Heart left ventricle (tissue), 16 donors: ENCODE measurements around the gene DNAJB11. TPM values are rescaled to one million over a fixed set of nuclear protein-coding genes. Genes with fewer than 3 reads are reported as not detected.

ENCODE experiments used
- ATAC-seq, 4 donors: fragments of 200-7000 bp; cut with Tn5 transposase; one replicate each; pipeline ENCODE4 v1.9.1; 2020 to 2022; ENCODE audit warnings: moderate library complexity in 4 of 4, mild to moderate bottlenecking in 3 of 4, moderate number of reproducible peaks in 1 of 4
- DNase-seq, 5 donors: peaks; one replicate each; pipeline ENCODE4 v3.0.0-alpha.2; 2020
- H3K27ac ChIP-seq, 12 donors: fragments of 200-600 bp; sonication (generic) in 4 of 12; one replicate each; pipeline versions ENCODE4 v1.5.0 to v1.8.0; 2016 to 2022; ENCODE audit warnings: mild to moderate bottlenecking in 2 of 12
- H3K27me3 ChIP-seq, 9 donors: fragments of 200-600 bp; sonication (generic) in 2 of 9; one replicate each; pipeline versions ENCODE4 v1.5.1 to v1.8.0; 2016 to 2022; ENCODE audit warnings: mild to moderate bottlenecking in 3 of 9
- H3K36me3 ChIP-seq, 9 donors: fragments of 200-600 bp; sonication (generic) in 2 of 9; one replicate each; pipeline versions ENCODE4 v1.5.0 to v1.8.0; 2018 to 2022; ENCODE audit warnings: mild to moderate bottlenecking in 2 of 9
- H3K4me1 ChIP-seq, 12 donors: fragments of 200-600 bp; sonication (generic) in 4 of 12; one replicate each; pipeline versions ENCODE4 v1.5.0 to v1.8.0; 2016 to 2022; ENCODE audit warnings: mild to moderate bottlenecking in 3 of 12
- H3K4me3 ChIP-seq, 12 donors: fragments of 200-600 bp; sonication (generic) in 4 of 12; one replicate each; pipeline versions ENCODE4 v1.5.0 to v1.8.0; 2017 to 2022; ENCODE audit warnings: mild to moderate bottlenecking in 9 of 12, moderate library complexity in 4 of 12
- H3K9me3 ChIP-seq, 12 donors: fragments of 200-600 bp; sonication (generic) in 4 of 12; one replicate each; pipeline versions ENCODE4 v1.5.0 to v1.8.0; 2016 to 2022; ENCODE audit warnings: mild to moderate bottlenecking in 1 of 12
- CTCF ChIP-seq, 12 donors: fragments of 200-600 bp; sonication (generic) in 4 of 12; IDR thresholded peaks; one replicate each; pipeline versions ENCODE4 v1.5.0 to v1.8.0; 2018 to 2022; ENCODE audit warnings: antibody characterized with exemption in 12 of 12, mild to moderate bottlenecking in 5 of 12
- POLR2A ChIP-seq, 2 donors: fragments of 450-650 bp; IDR thresholded peaks; one replicate each; pipeline ENCODE4 v1.6.1; 2017; ENCODE audit warnings: antibody characterized with exemption in 2 of 2, mild to moderate bottlenecking in 2 of 2, moderate library complexity in 2 of 2
- WGBS, 4 donors: extraction: QIAGEN DNeasy Blood & Tissue Kit in 2 of 4; methylation state at CpG; one replicate each; pipeline versions ENCODE4 v1.1.5 to v1.1.7; 2013 to 2018; 5-methylcytosine and 5-hydroxymethylcytosine counted together
- intact Hi-C, 10 donors: fragments of 100-400 bp; cut with DNase I; formaldehyde crosslinking; loops; one replicate each; pipeline versions ENCODE4 v1.11.1 to v1.14.2; 2022
- polyA plus RNA-seq, 2 donors: library from polyadenylated mRNA; stranded (reverse); fragments of 200-250 nt; gene quantifications; one replicate each; pipeline ENCODE4 v1.2.3, GENCODE V29; 2013
- total RNA-seq, 9 donors: library from RNA; depleted of rRNA in 2 of 9; stranded (reverse); fragments of >200 nt in 2 of 9; fragmentation: NEBNext Ultra II Directional in 3 of 9; extraction: Animal tissue kit (Norgen Biotek cat#: 25700) in 3 of 9; gene quantifications; one replicate each; pipeline versions ENCODE4 v1.1.0 to v1.2.4, GENCODE V29; 2016 to 2023
- donor health status: ischemic (EF 13 %, LVEDD 7.1; RV severe dilation, severe dysfunction).
- donor health status: healthy with polysubstance abuse.
- donor health status: DM: no; HTN: yes; CAD: no.
- donor health status: DM: no; HTN: no; CAD: no.
- donor health status: ischemic (EF 25% LVEDD 6.9; RV normal size, moderate dysfunction).
- donor health status: ischemic (EF 25% LVEDD 5.7; RV mildly dilated, moderate dysfunction).
- donor health status: healthy.
- donor health status: DM: yes; HTN: yes; CAD: no.
- donor health status: ischemic (EF 35%, LVEDD 5.7; RV mildly dilated, moderate dysfunction).
- donor health status: nonischemic (EF 11% LVEDD 7.7; RV severe dilation, severe dysfunction).
- donor health status: DM: yes; HTN: yes; CAD: no.
- donor health status: PGD.
- donor health status: ischemic (EF 29% LVEDD 5.4; RV normal size, mild dysfunction).
- donor health status: nonischemic (EF 23%, LVEDD 6.1; RV moderate dilation, normal function).

DNAJB11 gene
- total and polyA plus RNA-seq, 11 donors: 17.3 to 151 (median 27.2) TPM

- intact Hi-C loops: loop anchor here (2.0 to 10.0 kb wide), 9 partner anchors 76 to 1098 kb away; no protein-coding TSS in a partner anchor
- Histone ChIP-seq H3K4me3 (peak overlapping the region in 5 of 12 donors; percentile 2 to 30 (median 27)), H3K9me3 (no peaks in the 10 kb centered on the region), H3K4me1 (peaks cover 0 to 19% (median 4%) of the 10 kb centered on the region in 12 donors), H3K27me3 (peaks cover 0 to 46% (median 0%) of the 10 kb centered on the region in 9 donors), H3K27ac (peak overlapping the region in 1 of 12 donors; percentile 25), H3K36me3 (no peaks in the 10 kb centered on the region)
- TF ChIP-seq CTCF (IDR thresholded peaks at IDR 0.05) (peak; percentile 74 to 90 (median 82)), POLR2A (IDR thresholded peaks at IDR 0.05) (no peak)
- 20 to 27% (median 22%) methylated on average over 26 to 31 of the region's 31 CpGs for WGBS, 4 donors
- peak; percentile 83 to 97 (median 96) for ATAC-seq
- DNase-seq: peak; percentile 75 to 92 (median 84)
Observed at GRCh38 chr3:186617036-186617946, 46.8 kb downstream of the DNAJB11 start.

- no peak overlapping the region for H3K4me3 ChIP-seq
- no peaks in the 10 kb centered on the region for H3K36me3 ChIP-seq
- no peaks in the 10 kb centered on the region for H3K9me3 ChIP-seq
- intact Hi-C loops: loop anchor here (2.0 to 10.0 kb wide), 8 partner anchors 134 to 1096 kb away; no protein-coding TSS in a partner anchor
- ATAC-seq (no peak), DNase-seq (no peak)
- TF ChIP-seq POLR2A (IDR thresholded peaks at IDR 0.05) (no peak), CTCF (IDR thresholded peaks at IDR 0.05) (no peak)
- H3K4me1 ChIP-seq: peaks cover 0 to 19% (median 4%) of the 10 kb centered on the region in 12 donors
- peaks cover 0 to 37% (median 0%) of the 10 kb centered on the region in 9 donors for H3K27me3 ChIP-seq
- no peak overlapping the region for H3K27ac ChIP-seq
- 82 to 95% (median 88%) methylated on average over 8 of the region's 8 CpGs for WGBS, 4 donors
Observed at GRCh38 chr3:186618318-186618938, 47.9 kb downstream of the DNAJB11 start.

GRCh38 chr3:186619787-186620212 lies 49.3 kb downstream of the DNAJB11 start:
- no peaks in the 10 kb centered on the region for H3K9me3 ChIP-seq
- H3K4me3 ChIP-seq: no peak overlapping the region
- H3K27me3 ChIP-seq: peaks cover 0 to 29% (median 0%) of the 10 kb centered on the region in 9 donors
- intact Hi-C loops: loop anchor here (2.0 to 10.0 kb wide), 8 partner anchors 133 to 1095 kb away; no protein-coding TSS in a partner anchor
- no peaks in the 10 kb centered on the region for H3K36me3 ChIP-seq
- DNase-seq: no peak
- H3K4me1 ChIP-seq: peaks cover 0 to 16% (median 4%) of the 10 kb centered on the region in 12 donors
- TF ChIP-seq CTCF (IDR thresholded peaks at IDR 0.05) (no peak), POLR2A (IDR thresholded peaks at IDR 0.05) (no peak)
- no peak overlapping the region for H3K27ac ChIP-seq
- ATAC-seq: no peak
- WGBS, 4 donors: 88 to 90% (median 89%) methylated on average over 5 of the region's 5 CpGs
